ENCODE data around the gene INPP4A. TPM values are rescaled to one million over a fixed set of nuclear protein-coding genes. Genes with fewer than 3 reads are reported as not detected.

Gene INPP4A
- total and polyA plus RNA-seq, 2 donors (not counting 3 experiments of a cell fraction or from before 2014, with no cell fraction given) = 14.9 to 28.8 TPM

DNA sequence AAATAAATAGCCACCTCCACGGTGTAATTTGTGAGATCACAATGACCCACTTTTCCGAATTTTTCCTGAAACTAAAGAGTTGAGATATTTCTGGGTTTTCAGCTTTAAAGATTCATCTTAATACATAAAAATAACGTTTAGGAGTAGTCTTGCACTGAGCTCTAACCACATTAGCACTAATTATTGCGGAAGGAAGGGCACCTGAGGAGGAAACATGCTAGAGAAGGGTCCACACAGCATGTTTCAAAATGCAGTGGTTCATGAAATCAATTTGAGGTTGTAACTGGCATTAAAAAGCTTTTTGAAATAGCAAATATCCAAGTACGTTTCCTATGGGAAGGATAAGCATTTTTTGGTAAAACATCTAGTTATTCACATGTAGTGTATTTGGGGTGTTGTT is 8.4 kb downstream of the INPP4A start:
- ChIA-PET POLR2A (no interaction called here), CTCF (interaction anchor here (0.9 to 2.0 kb wide), 2 partner anchors 33 to 40 kb away, joined by 3 to 5 read pairs; no protein-coding TSS in a partner anchor)
- Histone ChIP-seq H3K9me3 (replicated peaks; ENCODE audit: control insufficient read depth, insufficient read depth, low read length) (no peaks in the 10 kb centered on the region), H3K79me2 (ENCODE audit: control insufficient read depth, insufficient read depth, low read length) (peaks cover 39% of the 10 kb centered on the region), H3K4me2 (ENCODE audit: insufficient read depth, low read length) (no peak overlapping the region), H3K36me3 (ENCODE audit: control insufficient read depth in 2 of 2, extremely low read depth in 1 of 2, insufficient read depth in 2 of 2, low read length in 2 of 2) (no peaks in the 10 kb centered on the region), H3K27ac (ENCODE audit: insufficient read depth, low read depth, low read length) (no peak overlapping the region), H4K20me1 (replicated peaks; ENCODE audit: control insufficient read depth, extremely low read depth, insufficient read depth, low read length) (no peaks in the 10 kb centered on the region), H3K27me3 (ENCODE audit: control insufficient read depth in 2 of 2, insufficient read depth in 2 of 2, low read length in 2 of 2) (no peaks in the 10 kb centered on the region), H3K4me3 (replicated peaks in 1 of 3; ENCODE audit: insufficient read depth in 1 of 3, low read depth in 1 of 3, low read length in 3 of 3) (no peak overlapping the region), H3K4me1 (ENCODE audit: control insufficient read depth, extremely low read depth, insufficient read depth, low read length) (peaks cover 17% of the 10 kb centered on the region), H3K9me1 (replicated peaks; ENCODE audit: control insufficient read depth, extremely low read depth, insufficient read depth, low read length) (no peaks in the 10 kb centered on the region), H3K9ac (replicated peaks; ENCODE audit: extremely low read depth, insufficient read depth, low read length) (no peak overlapping the region), H2AFZ (ENCODE audit: low read depth, low read length) (no peak overlapping the region)
- BruUV-seq (replicated peaks) = no TSS peak
- TF ChIP-seq POLR2A (IDR thresholded peaks at IDR 0.05; ENCODE audit: low read depth, low read length) = no peak
- no peak for TF ChIP-seq CTCF (IDR thresholded peaks at IDR 0.05; ENCODE audit: extremely low read depth in 1 of 2, insufficient read depth in 1 of 2, low read depth in 1 of 2, low read length in 2 of 2)
- no peak for TF ChIP-seq MAX (IDR thresholded peaks at IDR 0.05; ENCODE audit: insufficient read depth, insufficient read length)
- TF ChIP-seq FOS (IDR thresholded peaks at IDR 0.05; ENCODE audit: borderline replicate concordance, insufficient read depth, low read length) = no peak
- TF ChIP-seq GATA2 (IDR thresholded peaks at IDR 0.05; ENCODE audit: insufficient read depth, insufficient read length, low read depth, low read length) = no peak
- no peak for TF ChIP-seq EZH2 (IDR thresholded peaks at IDR 0.05; ENCODE audit: borderline replicate concordance, low read depth, low read length, severe bottlenecking)
- TF ChIP-seq POLR2AphosphoS5 (IDR thresholded peaks at IDR 0.05; ENCODE audit: insufficient read depth, low read depth, low read length) = no peak
- TF ChIP-seq JUN (IDR thresholded peaks at IDR 0.05; ENCODE audit: borderline replicate concordance, insufficient read depth, insufficient read length, low read depth) = no peak
- FAIRE-seq (no peak), DNase-seq (ENCODE audit: low read depth, low spot score) (no peak)
- dilution Hi-C loops (cut with MboI; ENCODE audit: extremely low pct_ligation_motif_present, low sequenced_read_pairs) = no loop called here
- intact Hi-C loops (cut with micrococcal nuclease) = no loop called here

Measured in endothelial cell of umbilical vein (primary cell).